GM18951 (cell line): ENCODE measurements around the gene LRRC19.

Experiments
- POLR2A ChIP-seq: IDR thresholded peaks from 4 replicates; pipeline ENCODE4 v1.6.1; 2011; ENCODE audit warnings: mild to moderate bottlenecking; ENCODE audit not compliant: insufficient read length, insufficient read depth; ENCODE audit errors: extremely low read depth
- in situ Hi-C: fragments of 300-500 bp; cut with MboI; formaldehyde crosslinking; loops from one replicate; pipeline ENCODE4 v1.12.0; 2022; ENCODE audit warnings: low sequenced_read_pairs, mixed read lengths, inconsistent platforms; ENCODE audit not compliant: unreplicated experiment

Gene LRRC19

GRCh38 chr9:27005491-27005890 is at the start of gene LRRC19:
Gene LRRC19, minus strand, starts transcription at chr9:27005672. Its CDS starts 5,978 bp downstream, at chr9:26999694.
- in situ Hi-C loops = no loop called here
- TF ChIP-seq POLR2A = no peak

- in situ Hi-C loops = no loop called here
- no peak for TF ChIP-seq POLR2A
Measured at GRCh38 chr9:27054841-27055240, 49.4 kb upstream of the LRRC19 start.

- TF ChIP-seq POLR2A = no peak
- in situ Hi-C loops = no loop called here
Measured at GRCh38 chr9:27054125-27054524, 48.7 kb upstream of the LRRC19 start.

GRCh38 chr9:27053369-27054022 is 48.0 kb upstream of the LRRC19 start:
- in situ Hi-C loops = no loop called here
- no peak for TF ChIP-seq POLR2A

- TF ChIP-seq POLR2A = no peak
- in situ Hi-C loops = loop anchor here (25.0 kb wide), 2 partner anchors 240 to 490 kb away; partner anchors contain the start of genes EQTN and MOB3B
Measured at GRCh38 chr9:27047136-27047535, 41.7 kb upstream of the LRRC19 start.

GRCh38 chr9:27043176-27043575 is 37.7 kb upstream of the LRRC19 start:
- TF ChIP-seq POLR2A = no peak
- in situ Hi-C loops = loop anchor here (25.0 kb wide), 2 partner anchors 244 to 494 kb away; partner anchors contain the start of genes EQTN and MOB3B

GRCh38 chr9:27042476-27042875 is 37.0 kb upstream of the LRRC19 start:
- in situ Hi-C loops = loop anchor here (25.0 kb wide), 2 partner anchors 245 to 495 kb away; partner anchors contain the start of genes EQTN and MOB3B

GRCh38 chr9:27041746-27042145 is 36.3 kb upstream of the LRRC19 start:
- TF ChIP-seq POLR2A = no peak
- in situ Hi-C loops = loop anchor here (25.0 kb wide), 2 partner anchors 246 to 496 kb away; partner anchors contain the start of genes EQTN and MOB3B

More at GRCh38 chr9:27042476-27042875, 37.0 kb upstream of the LRRC19 start:
- TF ChIP-seq POLR2A = no peak

GRCh38 chr9:27037499-27037898 is 32.0 kb upstream of the LRRC19 start:
- in situ Hi-C loops = loop anchor here (25.0 kb wide), 2 partner anchors 250 to 500 kb away; partner anchors contain the start of genes EQTN and MOB3B
- no peak for TF ChIP-seq POLR2A

- no peak for TF ChIP-seq POLR2A
- in situ Hi-C loops = loop anchor here (25.0 kb wide), 2 partner anchors 253 to 503 kb away; partner anchors contain the start of genes EQTN and MOB3B
Measured at GRCh38 chr9:27033815-27034403, 28.4 kb upstream of the LRRC19 start.

GRCh38 chr9:27029186-27029585 is 23.7 kb upstream of the LRRC19 start:
- in situ Hi-C loops = loop anchor here (25.0 kb wide), 2 partner anchors 258 to 508 kb away; partner anchors contain the start of genes EQTN and MOB3B
- no peak for TF ChIP-seq POLR2A

GRCh38 chr9:27022920-27023319 is 17.4 kb upstream of the LRRC19 start:
- no peak for TF ChIP-seq POLR2A
- in situ Hi-C loops = no loop called here

GRCh38 chr9:27019589-27019988 is 14.1 kb upstream of the LRRC19 start:
- TF ChIP-seq POLR2A = no peak

More at GRCh38 chr9:27019589-27019988, 14.1 kb upstream of the LRRC19 start:
- in situ Hi-C loops = no loop called here
